Natural killer cell treated with Interleukin-12 subunit alpha and Interleukin-12 subunit beta and Interleukin-15 and Interleukin-18, amount 100 ng/mL, for 72 hours (primary cell): Measurements from ENCODE around the gene SOS1. TPM values are rescaled to one million over a fixed set of nuclear protein-coding genes. Genes with fewer than 3 reads are reported as not detected.
A peak's percentile ranks its signal among the peaks of the same experiment; 100 is the strongest.

Source experiments
- ATAC-seq, 2 donors: fragments of 150-1000 bp; cut with Tn5 transposase in 1 of 2; sonication (Bioruptor Pico), chemical (Tn5 transposase) in 1 of 2; 2 replicates each; pipeline ENCODE4 v1.10.0; 2021
- DNase-seq: peaks from one replicate; pipeline ENCODE4 v3.0.0; 2022; ENCODE audit warnings: low spot score
- H3K27ac Mint-ChIP-seq, 2 donors: 1 replicate in 1 of 2; 2 replicates in 1 of 2; pipeline ENCODE4 v1.8.0; 2022; ENCODE audit warnings: mixed read lengths in 2 of 2, mild to moderate bottlenecking in 1 of 2, moderate library complexity in 1 of 2
- H3K27me3 Mint-ChIP-seq, 2 donors: 1 replicate in 1 of 2; 2 replicates in 1 of 2; pipeline ENCODE4 v1.8.0; 2022; ENCODE audit warnings: mixed read lengths in 2 of 2
- H3K36me3 Mint-ChIP-seq: one replicate; pipeline ENCODE4 v1.8.0; 2022; ENCODE audit warnings: mixed read lengths
- H3K4me1 Mint-ChIP-seq, 2 donors: 1 replicate in 1 of 2; 2 replicates in 1 of 2; pipeline ENCODE4 v1.8.0; 2022; ENCODE audit warnings: low read depth in 2 of 2, mixed read lengths in 2 of 2, mild to moderate bottlenecking in 1 of 2
- H3K4me3 Mint-ChIP-seq: one replicate; pipeline ENCODE4 v1.8.0; 2022; ENCODE audit warnings: mixed read lengths
- H3K9me3 Mint-ChIP-seq: 2 replicates; pipeline ENCODE4 v1.8.0; 2022; ENCODE audit warnings: mixed read lengths
- total RNA-seq, 2 donors: library from RNA; stranded (reverse); gene quantifications; one replicate each; pipeline ENCODE4 v1.2.3, GENCODE V29; 2022

Gene SOS1
- total RNA-seq, 2 donors from 2014 or later = 57.9 to 67.1 TPM

GRCh38 chr2:38978908-38979307, 141.9 kb downstream of the SOS1 start:
- DNase-seq (no peak), ATAC-seq (no peak)
- no peak overlapping the region for H3K4me3 Mint-ChIP-seq
- peak overlapping the region in 1 of 2 donors; percentile 13 for H3K27ac Mint-ChIP-seq
- H3K9me3 Mint-ChIP-seq = no peaks in the 10 kb centered on the region
- peaks cover 0 to 6% of the 10 kb centered on the region in 2 donors for H3K4me1 Mint-ChIP-seq
- H3K36me3 Mint-ChIP-seq = peaks cover 4% of the 10 kb centered on the region
- H3K27me3 Mint-ChIP-seq = no peaks in the 10 kb centered on the region

GRCh38 chr2:38978296-38978903, 142.5 kb downstream of the SOS1 start:
- H3K4me3 Mint-ChIP-seq = no peak overlapping the region
- no peaks in the 10 kb centered on the region for H3K9me3 Mint-ChIP-seq
- no peak for DNase-seq
- H3K27ac Mint-ChIP-seq = no peak overlapping the region
- no peaks in the 10 kb centered on the region for H3K27me3 Mint-ChIP-seq
- H3K4me1 Mint-ChIP-seq = peaks cover 0 to 6% of the 10 kb centered on the region in 2 donors
- no peak for ATAC-seq
- H3K36me3 Mint-ChIP-seq = peaks cover 4% of the 10 kb centered on the region

DNA sequence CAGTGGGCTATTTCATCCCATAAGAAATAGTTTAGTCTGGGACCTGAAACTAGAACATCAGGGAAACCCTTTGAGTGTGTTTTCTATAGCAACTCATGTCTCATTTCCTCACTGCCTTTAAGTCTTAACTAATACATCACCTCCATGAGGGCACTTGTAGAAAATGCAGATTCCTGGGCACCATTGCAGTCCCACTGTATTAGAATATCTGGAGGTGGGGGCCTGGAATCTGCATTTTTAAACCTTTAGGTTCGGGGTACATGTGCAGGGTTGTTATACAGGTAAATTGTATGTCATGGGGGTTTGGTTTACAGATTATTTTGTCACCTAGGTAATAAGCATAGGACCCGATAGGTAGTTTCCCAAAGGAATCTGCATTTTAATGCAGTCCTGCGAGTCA, 143.8 kb downstream of the SOS1 start:
- Mint-ChIP-seq H3K4me1 (peaks cover 0 to 6% of the 10 kb centered on the region in 2 donors), H3K27ac (no peak overlapping the region), H3K27me3 (no peaks in the 10 kb centered on the region), H3K4me3 (no peak overlapping the region), H3K36me3 (peaks cover 4% of the 10 kb centered on the region), H3K9me3 (no peaks in the 10 kb centered on the region)
- no peak for DNase-seq
- ATAC-seq = no peak

GRCh38 chr2:38975042-38975441, 145.8 kb downstream of the SOS1 start:
- Mint-ChIP-seq H3K36me3 (peaks cover 4% of the 10 kb centered on the region), H3K9me3 (no peaks in the 10 kb centered on the region), H3K4me1 (peaks cover 0 to 9% of the 10 kb centered on the region in 2 donors), H3K27me3 (peaks cover 0 to 3% of the 10 kb centered on the region in 2 donors), H3K27ac (no peak overlapping the region), H3K4me3 (no peak overlapping the region)
- DNase-seq (no peak), ATAC-seq (no peak)

DNA sequence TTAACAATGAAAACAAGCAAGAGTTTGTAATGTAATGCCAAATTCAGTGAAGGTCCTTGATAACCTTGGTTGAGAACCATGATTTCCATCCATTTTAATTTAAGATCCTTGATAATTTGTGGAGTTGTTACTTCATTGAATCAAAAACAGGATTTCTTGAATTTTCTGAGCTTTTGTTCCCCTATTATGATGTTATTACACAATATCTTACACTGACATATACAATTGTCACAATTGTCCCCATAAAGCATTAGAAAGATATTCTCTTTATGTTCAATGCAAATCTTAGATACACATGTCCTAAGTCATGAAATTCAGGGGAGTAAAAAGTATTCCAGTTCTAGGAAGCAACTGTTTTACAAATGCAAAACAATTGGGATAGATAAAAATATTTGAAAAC, 147.6 kb downstream of the SOS1 start:
- Mint-ChIP-seq H3K9me3 (no peaks in the 10 kb centered on the region), H3K4me3 (no peak overlapping the region), H3K27ac (no peak overlapping the region), H3K4me1 (peaks cover 0 to 3% of the 10 kb centered on the region in 2 donors), H3K27me3 (peaks cover 0 to 3% of the 10 kb centered on the region in 2 donors), H3K36me3 (peaks cover 4% of the 10 kb centered on the region)
- no peak for DNase-seq
- ATAC-seq = no peak

GRCh38 chr2:38971377-38971776, 149.5 kb downstream of the SOS1 start:
- no peak overlapping the region for H3K27ac Mint-ChIP-seq
- peaks cover 4% of the 10 kb centered on the region for H3K36me3 Mint-ChIP-seq
- peaks cover 0 to 3% of the 10 kb centered on the region in 2 donors for H3K4me1 Mint-ChIP-seq
- H3K27me3 Mint-ChIP-seq = peaks cover 0 to 10% of the 10 kb centered on the region in 2 donors
- H3K9me3 Mint-ChIP-seq = no peaks in the 10 kb centered on the region
- DNase-seq (no peak), ATAC-seq (no peak)
- H3K4me3 Mint-ChIP-seq = no peak overlapping the region

- no peak overlapping the region for H3K27ac Mint-ChIP-seq
- H3K36me3 Mint-ChIP-seq = no peaks in the 10 kb centered on the region
- no peak for ATAC-seq
- peaks cover 0 to 15% of the 10 kb centered on the region in 2 donors for H3K27me3 Mint-ChIP-seq
- DNase-seq = no peak
- peaks cover 0 to 3% of the 10 kb centered on the region in 2 donors for H3K4me1 Mint-ChIP-seq
- no peak overlapping the region for H3K4me3 Mint-ChIP-seq
- no peaks in the 10 kb centered on the region for H3K9me3 Mint-ChIP-seq
Measured at GRCh38 chr2:38968021-38968420, 152.8 kb downstream of the SOS1 start.

DNA sequence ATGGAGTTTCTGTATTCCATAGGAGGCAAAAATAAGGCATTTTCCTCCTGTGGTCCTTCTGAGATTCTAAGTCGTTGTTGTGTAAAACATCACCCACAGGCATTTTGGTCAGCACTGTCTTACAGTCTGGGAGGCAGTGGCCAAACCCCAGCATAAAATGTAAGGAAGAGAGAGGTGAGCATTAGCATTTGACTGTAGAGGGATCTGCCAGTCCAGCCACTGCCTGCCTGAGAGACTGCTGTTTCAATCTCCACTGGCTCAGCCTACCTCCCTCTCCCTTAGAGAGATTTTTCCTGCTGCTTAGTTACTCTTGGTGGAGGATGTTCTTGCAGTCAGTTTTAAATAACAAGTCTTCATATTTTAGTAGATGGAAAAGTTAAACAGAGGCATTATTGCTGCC, 154.2 kb downstream of the SOS1 start:
- no peaks in the 10 kb centered on the region for H3K9me3 Mint-ChIP-seq
- H3K27ac Mint-ChIP-seq = no peak overlapping the region
- H3K36me3 Mint-ChIP-seq = no peaks in the 10 kb centered on the region
- peaks cover 7 to 17% of the 10 kb centered on the region in 2 donors for H3K27me3 Mint-ChIP-seq
- H3K4me3 Mint-ChIP-seq = no peak overlapping the region
- H3K4me1 Mint-ChIP-seq = peaks cover 0 to 3% of the 10 kb centered on the region in 2 donors
- ATAC-seq (no peak), DNase-seq (no peak)

DNA sequence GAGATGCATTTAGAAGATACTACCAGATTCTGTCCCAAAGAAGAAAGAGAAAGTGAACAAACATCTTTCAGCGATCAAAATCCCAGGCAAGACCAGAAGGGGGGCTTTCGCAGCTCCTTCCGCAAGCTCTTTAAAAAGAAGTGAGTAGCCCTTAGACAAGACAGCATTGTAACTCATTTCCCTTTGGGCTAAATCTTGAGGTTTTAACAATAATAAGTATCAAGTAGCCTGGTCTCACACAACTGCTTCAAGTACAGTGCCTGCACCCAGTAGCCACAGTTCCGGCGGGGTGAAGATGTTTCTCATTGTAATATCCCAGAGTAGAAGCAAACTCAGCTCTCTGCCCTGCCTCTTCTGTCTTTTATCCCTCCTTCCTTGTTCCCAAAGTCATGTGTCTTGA, 154.8 kb downstream of the SOS1 start:
- no peak for DNase-seq
- no peaks in the 10 kb centered on the region for H3K36me3 Mint-ChIP-seq
- H3K4me3 Mint-ChIP-seq = no peak overlapping the region
- no peak for ATAC-seq
- H3K27ac Mint-ChIP-seq = no peak overlapping the region
- no peaks in the 10 kb centered on the region for H3K4me1 Mint-ChIP-seq
- no peaks in the 10 kb centered on the region for H3K9me3 Mint-ChIP-seq
- H3K27me3 Mint-ChIP-seq = peaks cover 14 to 21% of the 10 kb centered on the region in 2 donors

DNA sequence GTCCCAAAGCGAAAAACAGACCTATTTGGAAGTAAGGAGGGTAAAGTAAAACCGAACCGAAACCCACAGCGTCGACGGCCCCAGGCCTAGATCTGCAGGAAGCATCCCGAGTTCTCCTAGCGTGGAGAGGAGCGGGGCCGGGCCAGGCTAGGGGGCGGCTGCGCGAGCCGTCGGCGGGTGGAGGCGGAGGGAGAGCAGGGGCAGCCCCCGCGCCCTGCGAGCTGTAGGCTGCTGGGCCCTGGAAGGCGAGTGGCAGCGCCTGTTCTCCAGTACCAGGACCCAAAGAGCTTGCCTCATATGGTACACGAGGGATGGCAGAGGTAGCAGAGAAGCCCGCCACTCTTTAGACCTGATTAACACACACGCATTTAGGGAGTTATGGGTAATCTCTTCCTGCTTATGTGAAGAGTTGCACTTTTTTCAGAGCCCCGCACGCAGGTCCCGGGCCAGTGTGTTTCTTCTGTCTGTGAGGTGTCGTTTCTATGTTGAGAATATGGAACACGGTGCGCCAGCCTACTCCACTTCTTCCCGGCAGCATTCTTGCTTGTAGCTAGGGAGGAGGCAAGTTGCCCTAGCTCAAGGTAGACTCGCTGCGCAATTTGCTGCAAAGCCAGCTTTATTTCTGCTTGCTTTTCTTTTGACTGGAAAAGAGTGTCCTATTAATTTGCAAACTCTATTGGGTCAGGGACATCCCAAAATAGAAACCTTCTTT, 160.1 kb downstream of the SOS1 start:
- peak; percentile 26 to 50 for ATAC-seq
- Mint-ChIP-seq H3K27me3 (peaks cover 15 to 19% of the 10 kb centered on the region in 2 donors), H3K9me3 (no peaks in the 10 kb centered on the region)

DNA sequence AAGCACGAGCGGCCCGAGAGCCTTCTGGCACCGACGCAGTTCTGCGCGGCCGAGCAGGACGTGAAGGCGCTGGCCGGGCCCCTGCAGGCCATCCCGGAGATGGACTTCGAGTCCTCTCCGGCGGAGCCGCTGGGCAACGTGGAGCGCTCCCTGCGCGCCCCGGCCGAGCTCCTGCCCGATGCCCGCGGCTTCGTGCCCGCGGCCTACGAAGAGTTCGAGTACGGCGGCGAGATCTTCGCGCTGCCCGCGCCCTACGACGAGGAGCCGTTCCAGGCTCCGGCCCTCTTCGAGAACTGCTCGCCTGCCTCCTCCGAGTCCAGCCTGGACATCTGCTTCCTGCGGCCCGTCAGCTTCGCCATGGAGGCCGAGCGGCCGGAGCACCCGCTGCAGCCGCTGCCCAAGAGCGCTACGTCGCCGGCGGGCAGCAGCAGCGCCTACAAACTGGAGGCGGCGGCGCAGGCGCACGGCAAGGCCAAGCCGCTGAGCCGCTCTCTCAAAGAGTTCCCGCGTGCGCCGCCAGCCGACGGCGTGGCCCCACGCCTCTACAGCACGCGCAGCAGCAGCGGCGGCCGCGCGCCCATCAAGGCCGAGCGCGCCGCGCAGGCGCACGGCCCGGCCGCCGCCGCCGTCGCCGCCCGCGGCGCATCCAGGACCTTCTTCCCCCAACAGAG, 160.8 kb downstream of the SOS1 start:
- ATAC-seq (peak; percentile 97), DNase-seq (peak; percentile 81)
- Mint-ChIP-seq H3K9me3 (no peaks in the 10 kb centered on the region), H3K36me3 (no peaks in the 10 kb centered on the region), H3K27me3 (peaks cover 15 to 19% of the 10 kb centered on the region in 2 donors), H3K4me3 (no peak overlapping the region), H3K27ac (no peak overlapping the region), H3K4me1 (peaks cover 0 to 3% of the 10 kb centered on the region in 2 donors)

More for the DNA sequence above, 160.1 kb downstream of the SOS1 start:
- DNase-seq = no peak
- H3K27ac Mint-ChIP-seq = no peak overlapping the region
- no peaks in the 10 kb centered on the region for H3K36me3 Mint-ChIP-seq
- H3K4me1 Mint-ChIP-seq = peaks cover 0 to 3% of the 10 kb centered on the region in 2 donors
- peak overlapping the region; percentile 51 for H3K4me3 Mint-ChIP-seq

- DNase-seq (no peak), ATAC-seq (no peak)
- no peaks in the 10 kb centered on the region for H3K9me3 Mint-ChIP-seq
- H3K27ac Mint-ChIP-seq = no peak overlapping the region
- H3K4me3 Mint-ChIP-seq = peak overlapping the region; percentile 46
- peaks cover 15 to 19% of the 10 kb centered on the region in 2 donors for H3K27me3 Mint-ChIP-seq
- peaks cover 0 to 3% of the 10 kb centered on the region in 2 donors for H3K4me1 Mint-ChIP-seq
- no peaks in the 10 kb centered on the region for H3K36me3 Mint-ChIP-seq
Measured at GRCh38 chr2:38959466-38959865, 161.4 kb downstream of the SOS1 start.

- Mint-ChIP-seq H3K27ac (no peak overlapping the region), H3K9me3 (no peaks in the 10 kb centered on the region), H3K4me3 (no peak overlapping the region), H3K4me1 (peaks cover 0 to 3% of the 10 kb centered on the region in 2 donors), H3K36me3 (no peaks in the 10 kb centered on the region), H3K27me3 (peaks cover 15 to 20% of the 10 kb centered on the region in 2 donors)
- DNase-seq (no peak), ATAC-seq (no peak)
Measured at GRCh38 chr2:38957972-38958371, 162.9 kb downstream of the SOS1 start.

- Mint-ChIP-seq H3K4me1 (no peaks in the 10 kb centered on the region), H3K9me3 (no peaks in the 10 kb centered on the region), H3K27me3 (peaks cover 0 to 4% of the 10 kb centered on the region in 2 donors), H3K4me3 (no peak overlapping the region), H3K36me3 (no peaks in the 10 kb centered on the region), H3K27ac (no peak overlapping the region)
- no peak for ATAC-seq
- DNase-seq = no peak
Measured at GRCh38 chr2:38951766-38952165, 169.1 kb downstream of the SOS1 start.
